HG03432 (cell line): ENCODE measurements around the gene PDLIM5.

ENCODE experiments used
- ATAC-seq: cut with Tn5 transposase; IDR thresholded peaks from one replicate; pipeline ENCODE4 v1.9.1; 2021; ENCODE audit warnings: mild to moderate bottlenecking, moderate library complexity; ENCODE audit not compliant: unreplicated experiment

The PDLIM5 gene

GRCh38 chr4:94678896-94679295 lies 227.2 kb downstream of the PDLIM5 start:
- no peak for ATAC-seq

- ATAC-seq, result no peak
Observed at GRCh38 chr4:94680176-94680862, 228.6 kb downstream of the PDLIM5 start.

GRCh38 chr4:94686086-94686485 lies 234.3 kb downstream of the PDLIM5 start:
- ATAC-seq, result no peak

GRCh38 chr4:94689155-94689860 lies 237.6 kb downstream of the PDLIM5 start:
- no peak for ATAC-seq

GRCh38 chr4:94690851-94691254 lies 239.1 kb downstream of the PDLIM5 start:
- ATAC-seq, result no peak

GRCh38 chr4:94691552-94691951 lies 239.8 kb downstream of the PDLIM5 start:
- no peak for ATAC-seq

- no peak for ATAC-seq
Observed at GRCh38 chr4:94695384-94695783, 243.6 kb downstream of the PDLIM5 start.

GRCh38 chr4:94698187-94698586 lies 246.4 kb downstream of the PDLIM5 start:
- ATAC-seq, result no peak

- no peak for ATAC-seq
Observed at GRCh38 chr4:94700298-94700697, 248.6 kb downstream of the PDLIM5 start.

- ATAC-seq, result no peak
Observed at GRCh38 chr4:94701631-94702300, 250.0 kb downstream of the PDLIM5 start.

GRCh38 chr4:94711635-94712034 lies 259.9 kb downstream of the PDLIM5 start:
- no peak for ATAC-seq

GRCh38 chr4:94714365-94715160 lies 262.8 kb downstream of the PDLIM5 start:
- ATAC-seq, result no peak

- ATAC-seq, result no peak
Observed at GRCh38 chr4:94715726-94716125, 264.0 kb downstream of the PDLIM5 start.
